Renal cortex interstitium (tissue), 11 donors: ENCODE data around the gene MTR. TPM values are rescaled to one million over a fixed set of nuclear protein-coding genes. Genes with fewer than 3 reads are reported as not detected.
A peak's percentile ranks its signal among the peaks of the same experiment; 100 is the strongest.

ENCODE experiments used
- DNase-seq, 11 donors: peaks; one replicate each; pipeline ENCODE4 v3.0.0-alpha.2; 2013; ENCODE audit warnings: low read depth in 9 of 11, low spot score in 4 of 11; ENCODE audit errors: extremely low read depth in 1 of 11
- polyA plus RNA-seq, 3 donors: library from polyadenylated mRNA; unstranded; fragments of 120-200 nt; gene quantifications; one replicate each; pipeline ENCODE4 v1.2.1, GENCODE V29; 2013; ENCODE audit not compliant: insufficient read length in 3 of 3

Gene MTR
- polyA plus RNA-seq, 3 donors = 32.1 to 44.7 (median 37.0) TPM

DNA sequence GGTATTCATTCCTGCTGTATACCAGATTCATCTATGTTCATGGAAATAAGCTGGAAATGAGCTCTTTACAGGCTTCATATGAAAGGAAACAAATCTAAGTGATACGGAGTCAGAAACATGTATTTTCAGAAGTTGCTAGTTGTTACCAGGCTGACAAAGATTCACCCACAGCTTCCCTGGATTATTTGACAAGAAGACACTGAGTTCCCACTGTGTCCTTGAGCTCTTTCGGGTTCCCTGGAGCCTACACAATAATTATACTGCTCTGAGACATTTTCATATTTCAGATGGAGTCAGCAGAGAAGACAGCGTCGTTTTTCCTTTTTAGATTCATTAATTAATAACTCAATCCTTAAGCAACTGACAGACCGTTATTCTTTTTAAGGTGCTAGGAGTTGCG is 29.3 kb upstream of the MTR start:
- no peak for DNase-seq

DNA sequence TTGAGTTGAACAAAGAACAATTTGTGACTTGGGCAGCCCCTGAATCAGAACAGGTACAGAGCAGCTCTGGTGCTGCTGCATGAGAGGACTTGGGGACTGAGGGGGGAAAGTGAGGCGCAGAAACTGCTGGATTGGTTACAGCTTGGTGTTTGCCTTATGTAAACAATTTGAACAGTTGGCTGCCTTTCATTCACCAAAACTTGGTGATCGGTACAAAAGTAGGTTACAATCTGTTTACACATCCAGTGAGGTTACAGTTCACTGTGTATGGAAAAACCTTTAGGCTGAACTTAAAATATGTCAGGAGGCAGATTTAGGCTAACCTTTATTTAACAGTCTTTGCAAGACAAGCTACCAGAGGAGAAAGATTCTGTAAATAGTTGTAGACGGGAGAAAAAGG is 28.6 kb upstream of the MTR start:
- no peak for DNase-seq

DNA sequence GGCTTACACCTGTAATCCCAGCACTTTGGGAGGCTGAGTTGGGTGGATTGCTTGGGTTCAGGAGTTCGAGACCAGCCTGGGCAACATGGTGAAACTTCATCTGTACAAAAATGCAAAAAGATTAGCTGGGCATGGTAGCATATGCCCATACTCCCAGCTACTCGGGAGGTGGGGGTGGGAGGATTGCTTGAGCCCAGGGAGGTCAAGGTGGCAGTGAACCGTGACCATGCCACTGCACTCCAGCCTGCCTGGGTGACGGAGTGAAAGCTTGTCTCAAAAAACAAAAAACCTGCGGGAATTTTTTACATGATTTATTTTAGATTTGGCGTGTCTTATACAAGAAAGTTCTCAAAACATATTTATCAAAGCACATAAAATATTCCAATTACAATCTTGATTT is 27.8 kb upstream of the MTR start:
- no peak for DNase-seq

DNA sequence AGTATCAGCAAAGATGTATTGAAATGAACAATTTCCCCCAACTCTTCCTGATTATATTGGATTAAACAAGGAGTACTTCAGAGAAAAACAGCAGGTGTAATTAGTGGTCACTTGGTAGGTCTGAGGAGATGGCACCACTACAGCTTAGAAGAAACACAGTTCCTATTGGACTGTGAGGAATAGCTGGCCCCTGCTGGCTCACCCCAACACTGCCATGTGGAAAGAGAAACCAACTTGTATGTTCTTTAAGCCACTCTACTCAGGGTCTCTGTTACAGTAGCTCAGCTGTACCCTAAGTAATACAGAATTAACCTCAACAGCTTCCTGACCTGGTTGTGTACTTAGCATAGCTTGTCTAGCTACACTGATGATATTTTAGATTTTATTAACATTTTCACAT is 26.5 kb upstream of the MTR start:
- DNase-seq = no peak

DNA sequence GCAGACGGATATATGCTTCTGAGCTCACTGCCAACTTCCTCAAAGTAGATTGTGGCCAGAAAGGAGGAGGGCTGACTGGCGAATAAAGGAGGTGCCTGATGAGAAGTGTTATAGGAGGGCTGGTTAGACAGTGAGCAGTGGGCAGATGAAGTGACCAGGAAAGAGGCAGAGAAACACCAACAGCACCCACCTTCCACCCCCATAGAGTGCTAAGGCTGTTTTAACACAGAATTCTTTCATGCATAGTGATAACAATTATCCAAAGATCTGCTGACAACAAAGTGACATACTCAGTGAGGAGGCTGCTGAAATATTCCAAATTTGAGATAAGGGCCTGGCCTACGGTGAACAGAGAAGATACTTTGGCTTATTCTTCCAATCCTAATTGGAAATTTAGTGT is 21.2 kb upstream of the MTR start:
- no peak for DNase-seq

DNA sequence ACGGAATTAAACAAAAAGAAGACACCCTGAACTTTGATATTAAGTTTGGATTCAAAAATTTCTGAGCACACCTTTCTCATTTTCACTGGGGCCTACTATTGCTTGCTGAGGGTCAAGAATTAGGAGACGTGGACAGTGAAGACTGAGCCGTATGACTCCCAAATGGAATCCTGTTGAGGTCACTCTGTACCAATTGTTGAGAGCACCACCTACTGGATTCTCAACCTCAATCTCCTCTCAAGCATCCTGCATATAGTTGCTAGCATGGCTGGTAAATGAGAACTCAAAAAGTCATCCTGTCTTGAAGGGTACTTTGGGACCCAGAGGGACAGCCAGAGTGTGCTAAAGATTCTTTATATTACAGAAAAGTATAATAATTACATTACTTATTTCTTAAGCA is 20.2 kb upstream of the MTR start:
- no peak for DNase-seq

DNA sequence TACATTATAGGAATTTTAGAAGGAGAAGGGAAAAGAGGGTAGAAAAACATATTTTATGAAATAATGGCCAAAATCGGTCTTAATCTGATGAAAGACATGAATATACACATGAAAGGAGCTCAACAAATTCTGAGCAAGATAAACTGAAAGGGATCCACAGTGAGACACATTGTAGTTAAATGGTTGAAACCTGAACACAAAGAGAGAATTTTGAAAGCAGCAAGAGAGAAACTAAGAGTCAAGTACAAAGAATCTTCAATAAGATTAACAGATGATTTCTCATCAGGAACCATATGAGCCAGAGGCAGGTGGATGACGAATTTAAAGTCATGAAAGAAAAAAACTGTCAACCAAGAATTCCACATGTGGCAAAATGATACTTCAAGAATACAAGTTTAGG is 15.8 kb upstream of the MTR start:
- DNase-seq = no peak

DNA sequence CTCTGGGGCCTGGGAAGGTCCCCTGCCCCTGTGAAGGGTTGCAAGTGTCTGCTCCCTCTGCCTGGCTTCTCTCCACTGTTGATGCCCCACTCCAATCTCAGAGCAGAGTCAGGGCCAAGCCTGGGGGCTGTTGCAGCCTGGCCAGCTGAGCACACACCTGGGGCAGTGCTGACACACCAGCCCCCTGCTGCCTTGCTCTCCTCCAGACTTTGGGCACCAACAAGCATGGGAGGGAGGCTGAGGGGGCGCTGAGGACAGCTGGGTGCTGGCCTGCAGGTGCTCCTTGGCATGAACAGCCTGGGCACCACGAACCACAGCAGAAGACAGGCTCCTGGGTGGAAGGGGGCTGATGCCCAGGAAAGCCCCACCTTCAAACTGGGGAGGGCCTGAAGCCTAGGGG is 9.6 kb upstream of the MTR start:
- no peak for DNase-seq

DNA sequence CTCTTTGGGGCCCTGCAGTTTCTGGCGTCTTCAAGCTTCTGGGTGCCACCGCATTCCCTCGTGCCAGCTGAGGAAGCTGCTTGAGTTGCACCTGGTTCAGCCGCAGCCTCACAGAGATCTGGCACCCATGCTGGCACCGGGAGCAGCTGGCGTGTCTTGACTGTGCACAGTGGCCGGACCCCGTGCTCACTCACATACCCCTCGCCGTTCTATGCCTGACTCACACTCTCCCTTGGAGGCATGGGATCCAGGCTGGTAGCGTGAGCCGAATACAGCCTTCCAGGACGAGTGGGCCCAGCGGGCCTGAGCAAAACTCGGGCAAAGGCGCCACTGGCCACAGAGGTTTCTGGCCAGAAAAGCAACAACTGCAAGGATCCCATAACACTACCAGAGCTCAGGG is 8.6 kb upstream of the MTR start:
- DNase-seq = no peak

DNA sequence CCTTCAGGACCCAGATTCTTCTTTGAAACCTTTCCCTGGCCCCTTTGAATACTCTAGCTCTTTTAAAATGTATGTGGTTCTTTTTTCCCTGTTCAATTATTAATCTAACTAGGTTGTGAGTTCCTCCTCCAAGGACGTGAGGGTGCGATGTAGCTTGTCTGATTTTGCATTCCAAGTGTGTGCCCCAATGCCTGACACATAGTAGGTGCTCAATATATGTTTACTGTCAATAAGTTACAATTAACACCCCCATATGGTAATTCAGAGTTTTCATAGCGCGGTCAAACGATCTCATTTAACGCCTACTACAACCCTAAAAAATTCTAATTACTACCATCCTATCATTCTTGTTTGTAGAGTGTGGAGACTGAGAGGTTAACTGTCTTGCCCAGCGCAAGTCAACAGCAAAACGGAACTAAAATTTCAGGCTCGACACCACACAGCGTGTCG is 482 bp upstream of the MTR start:
- no peak for DNase-seq

DNA sequence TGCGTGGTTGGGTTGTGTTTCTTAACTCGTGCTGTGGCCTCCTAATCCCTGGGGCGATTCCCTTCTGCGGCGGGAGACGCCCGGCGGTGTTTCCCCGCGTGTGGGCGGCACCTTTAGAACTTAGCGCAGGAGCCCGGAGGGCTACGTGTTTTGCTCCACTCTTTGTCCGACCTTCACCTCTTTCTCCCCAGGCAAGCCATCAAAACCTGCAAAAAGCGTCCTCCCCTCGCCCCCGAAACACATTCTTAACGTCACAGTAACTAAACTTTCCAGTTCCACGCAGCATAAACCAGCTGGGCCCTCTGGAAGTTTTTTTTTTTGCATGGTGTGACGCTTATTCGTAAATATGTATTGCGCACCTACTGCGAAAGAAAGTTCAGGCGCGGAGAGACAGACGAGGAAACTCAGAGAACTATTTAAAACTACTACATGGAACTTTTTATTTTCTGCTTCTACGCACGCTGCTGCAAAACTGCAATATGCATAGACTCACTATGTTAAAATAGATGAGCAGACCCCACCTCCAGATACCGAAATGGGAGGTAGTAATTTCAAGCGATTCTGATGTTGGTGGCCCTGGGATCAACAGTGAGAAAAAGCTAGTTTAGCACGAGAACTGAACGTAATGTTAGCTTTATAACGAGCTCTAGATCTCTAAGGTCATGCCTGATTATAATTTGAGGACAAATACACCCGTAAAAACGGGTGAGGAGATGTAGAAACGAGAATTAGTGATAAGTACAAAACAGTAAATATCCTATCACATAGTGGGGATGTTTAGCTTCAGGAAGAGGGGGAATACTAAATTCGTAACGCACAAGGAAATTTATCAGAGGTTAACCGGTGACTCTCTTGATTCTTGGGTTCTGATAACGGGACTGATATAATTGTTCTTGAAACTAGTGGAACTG is 920 bp downstream of the MTR start:
- DNase-seq = peak in 5 of 11 donors; percentile 22 to 39 (median 26)

DNA sequence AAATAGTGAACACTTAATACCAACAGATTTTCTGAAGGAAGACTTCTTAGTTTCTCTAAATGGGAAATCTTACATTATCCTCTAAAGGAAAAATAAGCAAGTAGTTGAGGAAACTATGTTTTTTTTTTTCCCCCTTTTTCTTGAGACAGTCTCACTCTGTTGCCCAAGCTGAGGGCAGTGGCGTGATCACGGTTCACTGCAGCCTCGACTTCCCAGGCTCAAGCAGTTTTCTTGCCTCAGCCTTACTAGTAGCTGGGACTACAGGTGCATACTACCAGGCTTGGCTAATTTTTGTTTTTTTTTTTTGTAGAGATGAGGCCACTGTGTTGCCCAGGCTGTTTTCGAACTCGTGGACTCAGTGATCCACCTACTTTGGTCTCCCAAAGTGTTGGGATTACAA is 3.9 kb downstream of the MTR start:
- DNase-seq = no peak

DNA sequence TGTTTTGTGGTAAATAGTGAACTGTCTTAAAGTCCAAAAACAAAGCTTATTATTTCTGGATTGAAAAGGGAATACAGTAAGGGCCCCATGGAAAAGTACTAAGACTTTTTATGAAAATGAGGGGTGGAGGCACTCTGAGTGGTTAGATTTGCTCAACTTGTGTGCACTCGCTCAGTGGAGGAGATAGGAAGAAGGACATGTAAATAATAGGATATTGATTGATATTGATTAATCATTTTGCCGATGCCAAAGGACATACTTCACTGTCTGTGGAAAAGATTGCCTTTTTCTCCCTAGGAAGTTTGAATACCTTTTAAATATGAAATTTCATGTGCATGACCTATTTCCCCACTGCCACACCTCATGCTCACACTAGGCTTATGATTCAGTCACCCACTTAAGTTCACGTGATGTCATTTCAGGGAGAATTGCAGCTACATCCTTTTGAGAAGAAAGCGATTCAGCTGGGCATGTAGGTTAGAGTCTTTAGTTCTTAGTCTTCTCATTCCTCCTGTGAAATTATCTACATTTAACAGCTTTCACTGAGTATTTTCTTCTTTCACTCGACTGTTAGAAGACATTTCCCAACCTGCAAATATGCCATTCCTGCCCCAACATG is 5.0 kb downstream of the MTR start:
- no peak for DNase-seq

DNA sequence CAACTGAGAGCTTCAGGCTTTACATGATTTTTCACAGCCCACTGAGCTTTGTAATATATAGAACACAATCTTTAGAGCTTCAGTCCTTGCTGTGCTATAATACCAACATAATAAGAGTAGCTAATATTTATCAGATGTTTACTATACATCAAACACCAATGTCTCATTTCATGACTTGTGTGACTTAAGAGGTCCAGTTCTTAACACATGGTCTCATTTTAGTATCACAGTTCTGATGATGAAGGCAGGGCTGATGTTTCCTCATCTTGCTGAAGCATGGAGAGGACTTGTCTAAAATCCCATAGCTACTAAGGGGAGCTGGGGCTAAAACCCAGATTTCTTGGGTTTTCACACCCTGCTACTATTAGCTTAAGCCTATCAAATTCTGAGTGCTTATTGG is 5.5 kb downstream of the MTR start:
- no peak for DNase-seq

DNA sequence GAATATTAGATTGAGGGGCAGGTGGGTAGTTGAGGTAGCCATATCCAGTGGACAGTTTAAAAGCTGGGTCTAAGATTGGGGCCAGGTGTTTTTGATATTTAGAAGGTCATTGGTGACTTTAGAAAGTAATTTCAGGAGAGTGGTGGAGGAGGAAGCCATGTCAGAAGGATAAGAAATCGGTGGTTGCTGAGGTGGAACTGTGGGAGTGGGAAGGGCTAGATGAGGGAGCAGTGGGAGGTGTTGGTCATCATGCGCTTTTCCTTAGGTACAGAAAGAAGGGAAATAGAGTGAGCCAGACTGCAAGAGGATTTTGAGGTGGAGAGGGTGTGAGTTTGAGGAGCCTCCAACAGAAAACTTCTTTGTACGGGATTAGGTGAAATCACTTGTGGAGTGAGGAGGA is 7.2 kb downstream of the MTR start:
- no peak for DNase-seq

DNA sequence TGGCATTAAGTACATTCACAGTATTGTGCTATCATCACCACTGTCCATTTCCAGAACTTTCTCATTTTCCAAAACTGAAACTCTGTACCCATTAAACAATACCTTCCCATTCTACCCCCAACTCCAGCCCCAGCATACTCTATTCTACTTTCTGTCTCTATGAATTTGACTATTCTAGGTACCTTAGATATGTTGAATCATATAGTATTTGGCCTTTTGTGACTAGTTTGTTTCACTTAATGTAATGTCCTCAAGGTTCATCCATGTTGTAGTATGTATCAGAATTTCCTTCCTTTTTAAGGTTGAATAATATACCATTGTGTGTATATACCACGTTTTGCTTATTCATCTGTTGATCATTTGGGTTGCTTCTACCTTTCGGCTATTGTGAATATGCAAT is 11.5 kb downstream of the MTR start:
- DNase-seq = no peak

DNA sequence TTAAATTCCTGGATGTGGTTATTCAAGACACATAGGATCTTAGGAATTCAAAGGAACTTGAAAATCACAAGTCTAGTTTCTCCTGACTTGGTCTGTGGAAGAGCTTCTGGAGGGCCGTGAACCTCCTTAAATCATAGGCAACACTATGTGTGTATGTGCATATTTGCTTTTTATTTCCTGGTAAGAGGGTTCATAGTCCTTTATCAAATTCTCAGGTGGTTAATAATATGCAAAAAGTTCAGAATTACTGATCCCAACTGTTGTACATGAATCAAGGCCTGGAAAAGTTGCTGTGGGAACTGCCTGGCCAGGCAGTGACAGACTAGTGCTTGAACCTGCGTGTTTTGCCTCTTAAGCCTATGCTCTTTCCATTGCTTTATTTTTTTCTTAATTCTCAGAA is 12.9 kb downstream of the MTR start:
- no peak for DNase-seq

DNA sequence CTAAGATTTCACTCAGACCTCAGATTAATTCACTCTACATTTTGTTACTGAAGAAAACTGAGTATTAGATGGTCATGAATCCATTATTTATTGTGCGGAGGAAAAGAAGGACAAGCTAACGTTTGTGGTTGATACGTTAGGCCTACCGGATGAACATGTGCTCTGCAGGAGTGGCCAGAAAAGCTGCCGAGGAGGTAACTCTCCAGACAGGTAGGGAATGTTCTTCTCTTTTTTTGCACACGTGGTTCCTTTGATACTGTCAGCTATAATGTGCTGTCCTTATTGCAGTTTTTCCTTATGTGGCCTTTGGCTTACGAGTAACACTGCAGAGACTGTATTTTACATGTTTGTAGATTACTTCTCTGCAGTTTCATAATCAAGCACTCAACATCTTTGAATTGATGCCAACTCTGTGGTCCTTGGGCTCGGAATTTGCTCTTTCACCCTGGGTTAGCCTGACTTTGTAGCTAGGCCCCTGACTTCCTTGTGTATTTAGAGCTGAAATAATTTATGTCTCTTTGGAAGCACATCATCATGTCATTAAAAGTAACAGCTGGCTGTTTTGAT is 13.6 kb downstream of the MTR start:
- DNase-seq = peak in 1 of 11 donors; percentile 20

DNA sequence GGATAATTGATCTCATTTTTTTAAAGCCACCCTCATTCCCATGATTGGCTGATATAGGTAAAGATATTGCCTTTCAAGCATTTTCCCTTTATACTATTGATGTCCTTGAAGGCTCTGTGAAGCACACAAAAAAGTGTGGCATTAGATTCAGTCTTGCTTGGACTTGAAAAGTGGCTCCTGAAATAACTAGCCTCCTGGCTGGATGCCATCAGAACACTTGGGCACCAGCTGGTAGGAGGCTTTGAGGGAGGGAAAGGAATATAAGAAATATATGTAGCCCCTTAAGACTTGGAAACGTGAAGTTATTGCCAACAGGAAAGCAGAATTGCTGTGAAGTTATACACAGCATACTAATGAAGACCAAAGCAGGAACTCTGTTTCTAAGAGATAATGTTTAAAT is 14.1 kb downstream of the MTR start:
- no peak for DNase-seq

DNA sequence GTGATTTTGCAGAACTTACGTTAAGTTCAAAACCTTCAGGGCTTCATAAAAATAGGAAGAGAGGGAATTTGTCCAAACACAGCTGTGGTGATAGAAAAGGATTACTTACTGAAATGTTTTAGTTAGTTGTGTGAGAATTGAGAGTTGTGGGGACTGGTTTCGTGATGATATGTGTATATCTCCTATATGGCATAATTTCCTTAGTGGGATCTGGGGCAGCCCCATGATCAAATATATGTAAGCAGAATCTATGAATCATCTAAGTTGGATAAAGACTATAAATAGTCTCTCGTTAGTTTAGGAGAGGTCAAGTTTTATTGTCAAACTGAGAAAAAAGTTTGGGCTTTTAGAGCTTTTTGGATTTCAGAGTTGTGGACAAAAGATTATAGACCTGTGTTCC is 14.9 kb downstream of the MTR start:
- no peak for DNase-seq
